Esophagus muscularis mucosa (tissue), 4 donors: ENCODE measurements around the gene WNT8B. TPM values are rescaled to one million over a fixed set of nuclear protein-coding genes. Genes with fewer than 3 reads are reported as not detected.
A peak's percentile ranks its signal among the peaks of the same experiment; 100 is the strongest.

Experiments used
- DNase-seq: peaks from one replicate; pipeline ENCODE4 v3.0.0-alpha.2; 2017; ENCODE audit errors: extremely low spot score
- H3K27ac ChIP-seq, 4 donors: fragments of 200-600 bp; sonication (generic); replicated peaks in 1 of 4; 1 replicate in 3 of 4; 2 replicates in 1 of 4; pipeline ENCODE4 v1.5.1; 2016 to 2019; ENCODE audit warnings: mild to moderate bottlenecking in 1 of 4
- H3K27me3 ChIP-seq, 4 donors: fragments of 200-600 bp; sonication (generic); one replicate each; pipeline versions ENCODE4 v1.5.1 to v1.6.0; 2016 to 2019
- H3K36me3 ChIP-seq, 4 donors: fragments of 200-600 bp; sonication (generic); one replicate each; pipeline ENCODE4 v1.5.1; 2016 to 2019
- H3K4me1 ChIP-seq, 4 donors: fragments of 200-600 bp; sonication (generic); one replicate each; pipeline ENCODE4 v1.5.1; 2016 to 2019
- H3K4me3 ChIP-seq, 4 donors: fragments of 200-600 bp; sonication (generic); 1 replicate in 2 of 4; 2 replicates in 2 of 4; pipeline ENCODE4 v1.5.1; 2016 to 2019; ENCODE audit warnings: mild to moderate bottlenecking in 4 of 4, moderate library complexity in 1 of 4
- H3K9me3 ChIP-seq, 4 donors: fragments of 200-600 bp; sonication (generic); 1 replicate in 3 of 4; 2 replicates in 1 of 4; pipeline ENCODE4 v1.5.1; 2016 to 2019
- CTCF ChIP-seq, 3 experiments: fragments of 200-600 bp in 2 of 3; fragments of 450-650 bp in 1 of 3; sonication (generic) in 2 of 3; IDR thresholded peaks; one replicate each; pipeline ENCODE4 v1.5.1; 2017 to 2019; ENCODE audit warnings: antibody characterized with exemption in 3 of 3, mild to moderate bottlenecking in 2 of 3, moderate library complexity in 1 of 3
- EP300 ChIP-seq: sonication (generic); formaldehyde crosslinking; IDR thresholded peaks from one replicate; pipeline ENCODE4 v1.6.1; 2017; ENCODE audit warnings: antibody characterized with exemption
- POLR2A ChIP-seq: fragments of 450-650 bp; IDR thresholded peaks from one replicate; pipeline ENCODE4 v1.6.1; 2017; ENCODE audit warnings: antibody characterized with exemption, moderate library complexity, mild to moderate bottlenecking, low read depth
- POLR2AphosphoS5 ChIP-seq, 2 donors: sonication (generic); formaldehyde crosslinking; IDR thresholded peaks; one replicate each; pipeline ENCODE4 v1.6.1; 2017; ENCODE audit warnings: antibody characterized with exemption in 2 of 2
- WGBS: methylation state at CpG from one replicate; pipeline ENCODE4 v1.1.5; 2018; 5-methylcytosine and 5-hydroxymethylcytosine counted together
- intact Hi-C: fragments of 100-400 bp; cut with DNase I; formaldehyde crosslinking; loops from one replicate; pipeline ENCODE4 v1.15.1; 2023
- total RNA-seq, 4 donors: library from RNA; depleted of rRNA; stranded (reverse); fragments of >200 nt; gene quantifications; one replicate each; pipeline versions ENCODE4 v1.1.0 to v1.2.1, GENCODE V29; 2016

WNT8B gene
- total RNA-seq, 4 donors from 2014 or later, result not detected

DNA sequence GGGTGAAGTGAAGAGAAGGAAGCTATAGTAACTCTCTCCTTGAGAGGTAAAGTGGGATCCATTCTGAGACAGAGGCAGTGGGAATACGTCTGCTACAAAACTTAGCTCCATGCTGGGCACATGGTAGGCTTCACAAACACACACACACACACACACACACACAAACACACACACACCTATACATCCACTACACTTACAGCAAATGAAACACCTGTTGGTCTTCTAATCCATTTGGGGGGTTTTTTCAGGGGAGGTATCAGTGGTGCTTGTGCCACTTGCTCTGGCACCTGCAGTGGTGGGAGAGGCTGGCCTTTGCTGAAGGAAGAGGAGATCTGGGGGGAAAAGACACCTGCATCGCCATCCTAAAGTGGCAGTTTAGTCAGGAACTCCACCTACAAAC, 42.4 kb downstream of the WNT8B start:
- Histone ChIP-seq H3K27me3 (no peaks in the 10 kb centered on the region), H3K4me1 (no peaks in the 10 kb centered on the region), H3K36me3 (peaks cover 13 to 94% (median 78%) of the 10 kb centered on the region in 4 donors), H3K27ac (no peak overlapping the region), H3K9me3 (no peaks in the 10 kb centered on the region), H3K4me3 (no peak overlapping the region)
- intact Hi-C loops, result no loop called here
- WGBS, result 93% methylated on average over 2 of the region's 2 CpGs
- no peak for TF ChIP-seq POLR2AphosphoS5 (IDR thresholded peaks at IDR 0.05)
- TF ChIP-seq POLR2A, result no peak
- TF ChIP-seq EP300, result no peak
- TF ChIP-seq CTCF (IDR thresholded peaks at IDR 0.05), result no peak
- no peak for DNase-seq

DNA sequence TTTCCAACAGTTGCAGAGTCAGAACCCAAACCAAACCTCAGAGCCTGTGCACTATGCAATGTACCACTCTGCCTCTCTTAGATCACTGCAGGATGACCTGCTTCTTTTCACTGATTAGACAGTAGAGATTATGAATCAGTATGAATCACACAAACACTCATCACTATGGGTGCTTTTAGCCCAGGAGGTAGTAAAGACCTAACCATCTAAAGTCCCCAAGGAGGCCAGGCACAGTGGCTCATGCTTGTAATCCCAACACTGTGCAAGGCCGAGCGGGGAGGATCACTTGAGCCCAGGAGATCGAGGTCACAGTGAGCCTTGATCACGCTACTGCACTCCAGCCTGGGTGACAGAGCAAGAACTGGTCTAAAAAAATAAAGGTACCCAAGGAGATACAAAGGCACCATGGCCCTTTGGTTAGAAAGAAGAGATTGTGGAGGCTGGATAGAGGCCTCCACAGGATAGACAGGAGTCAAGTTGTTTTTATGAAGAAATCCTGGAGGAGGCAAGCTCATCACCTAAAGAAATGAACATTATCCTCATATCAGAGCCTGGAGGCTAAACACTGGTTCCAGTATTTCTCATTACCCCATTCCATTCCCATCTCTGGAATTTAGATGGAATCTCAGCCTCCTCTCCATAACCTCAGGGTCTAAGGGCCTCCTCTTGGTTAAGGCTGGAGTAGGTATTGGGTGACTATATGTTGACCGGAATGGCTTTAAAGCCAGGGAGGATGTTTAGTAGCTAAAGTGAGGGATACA, 44.0 kb downstream of the WNT8B start:
- intact Hi-C loops, result no loop called here
- no peak for DNase-seq
- H3K4me1 ChIP-seq, result no peaks in the 10 kb centered on the region
- 99% methylated on average over 5 of the region's 5 CpGs for WGBS
- no peak overlapping the region for H3K27ac ChIP-seq
- no peak for TF ChIP-seq POLR2A
- peaks cover 10 to 94% (median 72%) of the 10 kb centered on the region in 4 donors for H3K36me3 ChIP-seq
- H3K27me3 ChIP-seq, result no peaks in the 10 kb centered on the region
- H3K9me3 ChIP-seq, result no peaks in the 10 kb centered on the region
- no peak overlapping the region for H3K4me3 ChIP-seq

DNA sequence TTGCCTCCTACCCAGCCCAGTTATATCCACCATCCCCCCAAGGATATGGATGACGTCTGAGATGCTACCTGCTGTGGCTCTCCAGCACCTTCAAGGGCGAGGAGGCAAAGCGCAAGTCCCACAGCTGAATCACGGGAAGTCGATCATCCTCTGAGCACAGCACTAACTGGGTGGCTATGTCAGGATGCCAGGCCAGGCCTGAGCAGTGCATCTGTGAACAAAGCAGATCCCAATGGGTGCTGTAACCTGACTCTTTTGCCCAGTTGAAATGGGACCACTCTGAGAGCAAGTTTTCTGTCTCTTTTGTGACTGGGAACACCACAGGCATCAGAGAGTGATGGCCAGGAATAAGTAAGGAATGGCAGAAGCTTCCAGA, 44.5 kb downstream of the WNT8B start:
- TF ChIP-seq EP300 (no peak), POLR2A (no peak), POLR2AphosphoS5 (IDR thresholded peaks at IDR 0.05) (no peak)
- Histone ChIP-seq H3K4me3 (no peak overlapping the region), H3K27ac (no peak overlapping the region), H3K4me1 (no peaks in the 10 kb centered on the region), H3K27me3 (no peaks in the 10 kb centered on the region), H3K9me3 (no peaks in the 10 kb centered on the region), H3K36me3 (peaks cover 7 to 94% (median 69%) of the 10 kb centered on the region in 4 donors)
- intact Hi-C loops, result no loop called here
- DNase-seq, result no peak
- WGBS, result 94% methylated on average over 5 of the region's 5 CpGs

DNA sequence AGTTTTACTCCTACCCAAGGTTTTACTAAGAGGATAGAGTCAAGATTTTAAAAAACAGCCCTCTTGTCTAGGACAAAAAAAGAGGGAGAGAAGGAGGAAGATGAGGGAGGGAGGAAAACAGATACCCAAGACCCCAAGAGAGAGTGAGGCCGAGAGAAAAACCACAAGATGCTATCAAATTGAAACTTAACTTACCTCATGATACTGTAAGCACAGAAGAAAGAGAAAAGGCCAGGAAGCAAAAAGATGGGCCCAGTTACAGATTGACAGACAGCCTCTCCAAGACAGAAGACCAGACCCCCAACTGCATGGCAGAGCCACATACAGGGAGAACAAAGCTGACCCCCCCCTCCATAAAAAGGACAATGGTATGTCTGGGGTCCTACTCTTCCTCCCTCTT, 45.5 kb downstream of the WNT8B start:
- no peaks in the 10 kb centered on the region for H3K27me3 ChIP-seq
- no peaks in the 10 kb centered on the region for H3K4me1 ChIP-seq
- no peak overlapping the region for H3K27ac ChIP-seq
- intact Hi-C loops, result no loop called here
- WGBS, result 73% methylated on average over 1 of the region's 1 CpG
- TF ChIP-seq POLR2A, result no peak
- no peak for TF ChIP-seq EP300
- no peak for TF ChIP-seq CTCF (IDR thresholded peaks at IDR 0.05)
- no peak for TF ChIP-seq POLR2AphosphoS5 (IDR thresholded peaks at IDR 0.05)
- H3K4me3 ChIP-seq, result no peak overlapping the region
- DNase-seq, result no peak
- H3K9me3 ChIP-seq, result no peaks in the 10 kb centered on the region
- H3K36me3 ChIP-seq, result peaks cover 12 to 94% (median 66%) of the 10 kb centered on the region in 4 donors

DNA sequence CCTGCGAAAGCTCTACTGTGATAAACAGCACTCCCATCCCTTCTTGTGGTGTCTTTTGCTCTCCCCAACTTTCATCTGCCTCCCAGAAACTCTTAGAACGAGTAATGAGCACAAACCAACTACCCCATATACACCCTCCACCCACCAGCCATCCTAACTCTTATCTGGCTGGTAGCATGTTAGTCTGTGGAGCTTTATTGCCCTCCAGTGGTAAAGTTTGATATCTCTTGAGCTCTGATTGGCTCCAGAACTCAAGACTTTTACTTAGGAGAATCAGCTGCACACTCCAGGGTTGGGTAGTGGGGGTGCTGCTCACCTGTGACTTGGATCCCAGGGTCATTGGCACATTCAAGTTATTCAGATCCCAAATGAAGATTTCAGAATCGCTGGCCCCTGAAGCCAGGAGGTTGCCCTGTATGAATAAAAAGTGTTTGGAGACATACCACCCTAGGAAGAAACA, 45.9 kb downstream of the WNT8B start:
- no peak for DNase-seq
- no peak for TF ChIP-seq POLR2A
- peak in 1 of 3 experiments; percentile 7 for TF ChIP-seq CTCF (IDR thresholded peaks at IDR 0.05)
- no peak for TF ChIP-seq POLR2AphosphoS5 (IDR thresholded peaks at IDR 0.05)
- no peak for TF ChIP-seq EP300
- Histone ChIP-seq H3K4me3 (no peak overlapping the region), H3K27ac (no peak overlapping the region), H3K9me3 (no peaks in the 10 kb centered on the region), H3K4me1 (no peaks in the 10 kb centered on the region), H3K36me3 (peaks cover 12 to 94% (median 68%) of the 10 kb centered on the region in 4 donors), H3K27me3 (no peaks in the 10 kb centered on the region)
- WGBS, result 60% methylated on average over 3 of the region's 3 CpGs
- intact Hi-C loops, result no loop called here
